NCI-H128 (cell line): ENCODE measurements around the gene POLR1B.
"Not testable (repeated sequence)": the region's sequence is repeated elsewhere in the genome, so short reads cannot be mapped to it uniquely, and the experiment has no call there.

Source experiments
- DNase-seq: peaks from one replicate; lab custom pipeline; 2025; ENCODE audit not compliant: unreplicated experiment; lab: John Stamatoyannopoulos, UW

The POLR1B gene, protein sequence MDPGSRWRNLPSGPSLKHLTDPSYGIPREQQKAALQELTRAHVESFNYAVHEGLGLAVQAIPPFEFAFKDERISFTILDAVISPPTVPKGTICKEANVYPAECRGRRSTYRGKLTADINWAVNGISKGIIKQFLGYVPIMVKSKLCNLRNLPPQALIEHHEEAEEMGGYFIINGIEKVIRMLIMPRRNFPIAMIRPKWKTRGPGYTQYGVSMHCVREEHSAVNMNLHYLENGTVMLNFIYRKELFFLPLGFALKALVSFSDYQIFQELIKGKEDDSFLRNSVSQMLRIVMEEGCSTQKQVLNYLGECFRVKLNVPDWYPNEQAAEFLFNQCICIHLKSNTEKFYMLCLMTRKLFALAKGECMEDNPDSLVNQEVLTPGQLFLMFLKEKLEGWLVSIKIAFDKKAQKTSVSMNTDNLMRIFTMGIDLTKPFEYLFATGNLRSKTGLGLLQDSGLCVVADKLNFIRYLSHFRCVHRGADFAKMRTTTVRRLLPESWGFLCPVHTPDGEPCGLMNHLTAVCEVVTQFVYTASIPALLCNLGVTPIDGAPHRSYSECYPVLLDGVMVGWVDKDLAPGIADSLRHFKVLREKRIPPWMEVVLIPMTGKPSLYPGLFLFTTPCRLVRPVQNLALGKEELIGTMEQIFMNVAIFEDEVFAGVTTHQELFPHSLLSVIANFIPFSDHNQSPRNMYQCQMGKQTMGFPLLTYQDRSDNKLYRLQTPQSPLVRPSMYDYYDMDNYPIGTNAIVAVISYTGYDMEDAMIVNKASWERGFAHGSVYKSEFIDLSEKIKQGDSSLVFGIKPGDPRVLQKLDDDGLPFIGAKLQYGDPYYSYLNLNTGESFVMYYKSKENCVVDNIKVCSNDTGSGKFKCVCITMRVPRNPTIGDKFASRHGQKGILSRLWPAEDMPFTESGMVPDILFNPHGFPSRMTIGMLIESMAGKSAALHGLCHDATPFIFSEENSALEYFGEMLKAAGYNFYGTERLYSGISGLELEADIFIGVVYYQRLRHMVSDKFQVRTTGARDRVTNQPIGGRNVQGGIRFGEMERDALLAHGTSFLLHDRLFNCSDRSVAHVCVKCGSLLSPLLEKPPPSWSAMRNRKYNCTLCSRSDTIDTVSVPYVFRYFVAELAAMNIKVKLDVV

DNA sequence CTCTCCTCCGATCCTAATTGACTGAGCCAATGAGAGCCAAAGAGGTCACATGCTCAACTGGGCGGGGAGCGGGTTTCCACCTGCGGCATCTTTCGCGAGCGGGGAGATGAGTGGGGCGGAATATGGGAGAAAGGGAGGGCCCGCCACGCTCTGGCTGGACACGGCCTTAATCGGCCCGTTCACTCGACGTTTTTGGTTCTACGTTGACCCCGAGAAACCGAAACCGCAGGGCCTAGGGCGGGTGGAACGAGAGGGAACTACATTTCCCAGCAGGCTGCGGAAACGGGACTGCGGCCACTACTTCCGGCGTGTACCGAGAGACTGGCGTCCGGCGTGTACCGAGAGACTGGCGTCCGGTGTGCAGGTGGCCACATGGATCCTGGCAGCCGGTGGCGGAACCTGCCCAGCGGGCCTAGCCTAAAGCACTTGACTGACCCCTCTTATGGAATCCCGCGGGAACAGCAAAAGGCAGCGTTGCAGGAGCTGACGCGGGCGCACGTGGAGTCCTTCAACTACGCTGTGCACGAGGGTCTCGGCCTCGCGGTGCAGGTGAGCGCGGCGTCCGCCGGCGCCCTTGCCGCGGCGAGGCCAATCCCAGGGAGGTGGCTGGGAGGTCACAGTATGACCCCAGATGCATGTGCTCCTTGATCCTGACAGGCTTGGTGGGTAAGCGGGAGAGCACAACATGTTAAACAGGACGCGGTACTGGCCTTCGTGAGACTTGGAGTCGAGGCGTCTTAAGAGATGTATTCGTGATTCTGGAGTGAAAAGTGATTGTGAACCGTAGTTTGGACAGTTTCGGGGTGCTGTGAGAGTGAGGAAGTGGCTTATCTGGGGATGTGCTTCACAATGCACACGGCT, at the start of gene POLR1B:
TSS of gene POLR1B (plus strand) at position 343 of the 861 bp plus-strand sequence. CDS start at position 373, 30 bp downstream.
- DNase-seq = peak; percentile 62

DNA sequence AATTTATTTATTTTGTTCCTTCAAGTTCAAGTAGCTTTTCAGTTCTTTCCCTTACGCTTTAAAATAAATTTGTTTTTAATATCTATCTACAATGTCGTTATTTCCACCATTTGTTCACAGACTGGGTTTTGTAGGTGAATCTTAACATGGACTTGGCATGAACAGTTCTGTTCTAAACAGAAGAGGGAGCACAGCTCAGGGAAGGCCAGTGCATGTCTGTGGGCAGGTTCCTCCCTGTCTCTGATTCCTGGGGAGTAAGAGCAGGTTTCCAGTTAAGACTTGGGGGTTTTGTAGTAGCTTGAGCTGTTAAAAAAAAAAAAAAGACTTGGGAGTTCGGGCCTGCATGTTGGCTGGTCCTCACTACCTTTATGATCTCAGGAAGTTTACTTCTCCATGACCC, 49.2 kb upstream of the POLR1B start:
- DNase-seq = no peak

DNA sequence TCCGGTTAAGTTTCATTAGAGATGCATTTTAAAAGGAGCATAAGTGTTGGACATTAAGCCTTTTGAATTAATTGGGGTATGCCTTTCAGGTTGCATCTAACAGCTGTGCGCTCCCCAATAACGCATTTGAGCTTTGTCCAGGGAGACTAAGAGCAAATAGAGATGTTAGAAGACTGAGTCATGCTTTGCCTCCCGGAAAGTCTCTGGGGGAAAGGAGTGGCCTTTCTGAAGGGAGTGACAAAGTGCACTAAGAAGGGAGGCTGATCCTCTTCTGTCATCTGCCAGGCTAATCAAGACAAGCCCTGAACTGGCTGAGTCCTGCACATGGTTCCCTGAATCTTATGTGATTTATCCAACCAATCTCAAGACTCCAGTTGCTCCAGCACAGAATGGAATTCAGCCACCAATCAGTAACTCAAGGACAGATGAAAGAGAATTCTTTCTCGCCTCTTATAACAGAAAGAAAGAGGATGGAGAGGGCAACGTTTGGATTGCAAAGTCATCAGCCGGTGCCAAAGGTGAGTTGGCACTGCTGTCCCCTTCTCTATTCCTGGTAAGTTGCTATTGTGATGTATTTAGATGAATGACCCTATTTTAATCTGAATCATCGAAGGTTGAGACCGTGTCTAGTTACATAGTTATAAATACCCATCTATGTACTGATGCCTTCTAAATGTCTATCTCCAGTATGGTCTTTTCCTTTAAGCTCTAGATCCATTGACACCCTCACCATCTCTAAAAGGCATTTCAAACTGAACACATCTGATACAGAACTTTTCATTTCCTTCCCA, 48.2 kb upstream of the POLR1B start:
- no peak for DNase-seq

DNA sequence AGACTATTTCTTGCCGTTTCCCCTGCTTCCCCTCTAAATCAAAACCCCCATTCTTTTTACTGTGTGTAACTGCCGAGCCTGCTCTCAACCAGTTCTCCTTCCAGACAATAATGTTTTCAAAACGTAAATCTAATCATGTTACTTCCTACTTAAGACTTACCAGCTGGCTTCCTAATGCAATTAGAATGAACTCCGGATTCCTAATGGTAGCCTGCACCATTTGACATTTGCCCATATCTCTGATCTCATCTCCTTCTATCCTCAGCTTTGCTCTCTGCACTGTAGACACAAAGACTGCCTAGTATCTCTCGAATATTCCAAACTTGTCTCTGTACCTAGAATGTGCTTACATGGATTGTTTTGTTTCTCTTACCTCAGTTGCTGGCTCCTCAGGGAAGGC, 47.4 kb upstream of the POLR1B start:
- DNase-seq = no peak

DNA sequence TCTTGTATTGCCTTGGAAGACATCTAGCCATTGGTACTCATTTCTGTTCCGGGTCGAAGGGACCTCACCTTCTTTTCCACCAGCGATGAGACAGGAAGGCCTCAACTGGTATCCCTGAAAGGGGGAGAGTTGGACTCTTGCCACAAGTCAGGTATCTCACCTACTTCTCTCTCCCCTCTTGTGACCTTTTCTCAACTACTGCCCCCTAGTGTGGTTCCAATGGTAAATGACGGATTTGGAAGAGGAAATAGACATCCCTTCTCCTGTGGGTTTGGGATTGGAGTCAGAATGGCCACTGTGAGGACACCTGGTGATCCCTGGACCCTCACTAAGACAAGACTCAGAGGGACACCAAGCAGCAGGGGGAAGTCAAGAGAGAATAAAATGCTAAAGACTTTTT, 46.4 kb upstream of the POLR1B start:
- DNase-seq = not testable (repeated sequence)

DNA sequence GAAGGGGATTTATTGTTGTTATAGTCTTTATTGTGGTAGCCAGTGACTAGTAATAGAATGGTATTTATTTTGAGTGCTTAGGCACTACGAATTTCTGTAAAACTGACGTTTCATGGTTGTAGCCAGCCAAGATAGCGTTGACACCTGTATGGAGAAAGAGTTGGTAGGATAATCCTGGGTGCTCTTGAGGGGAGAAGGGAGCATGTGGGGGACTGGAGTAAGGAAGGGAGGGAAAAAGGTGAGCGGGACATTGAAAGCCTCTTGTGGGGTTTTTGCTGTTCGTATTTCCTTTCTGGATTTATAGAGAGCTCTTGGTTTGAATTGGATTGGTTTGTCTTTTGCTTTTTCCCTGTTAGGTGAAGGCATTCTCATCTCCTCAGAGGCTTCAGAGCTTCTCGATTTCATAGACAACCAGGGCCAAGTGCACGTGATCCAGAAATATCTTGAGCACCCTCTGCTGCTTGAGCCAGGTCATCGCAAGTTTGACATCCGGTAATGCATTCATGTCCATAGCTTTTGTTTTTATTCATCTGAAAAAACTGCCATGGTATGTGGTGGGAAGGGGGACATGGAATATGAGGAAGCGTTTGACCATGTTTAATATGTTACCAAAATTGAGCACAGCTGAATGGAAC, 41.3 kb upstream of the POLR1B start:
- not testable (repeated sequence) for DNase-seq

DNA sequence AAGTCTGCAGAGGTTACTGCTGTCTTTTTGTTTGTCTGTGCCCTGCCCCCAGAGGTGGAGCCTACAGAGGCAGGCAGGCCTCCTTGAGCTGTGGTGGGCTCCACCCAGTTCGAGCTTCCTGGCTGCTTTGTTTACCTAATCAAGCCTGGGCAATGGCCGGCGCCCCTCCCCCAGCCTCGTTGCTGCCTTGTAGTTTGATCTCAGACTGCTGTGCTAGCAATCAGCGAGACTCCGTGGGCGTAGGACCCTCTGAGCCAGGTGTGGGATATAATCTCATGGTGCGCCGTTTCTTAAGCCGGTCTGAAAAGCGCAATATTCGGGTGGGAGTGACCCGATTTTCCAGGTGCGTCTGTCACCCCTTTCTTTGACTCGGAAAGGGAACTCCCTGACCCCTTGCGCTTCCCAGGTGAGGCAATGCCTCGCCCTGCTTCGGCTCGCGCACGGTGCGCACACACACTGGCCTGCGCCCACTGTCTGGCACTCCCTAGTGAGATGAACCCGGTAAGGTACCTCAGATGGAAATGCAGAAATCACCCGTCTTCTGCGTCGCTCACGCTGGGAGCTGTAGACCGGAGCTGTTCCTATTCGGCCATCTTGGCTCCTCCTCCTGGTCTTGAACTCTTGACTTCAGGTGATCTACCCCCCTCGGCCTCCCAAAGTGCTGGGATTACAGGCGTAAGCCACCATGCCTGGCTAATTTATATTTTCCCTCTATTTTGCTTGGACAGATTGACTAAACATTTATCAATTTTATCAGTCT, 32.8 kb upstream of the POLR1B start:
- not testable (repeated sequence) for DNase-seq

DNA sequence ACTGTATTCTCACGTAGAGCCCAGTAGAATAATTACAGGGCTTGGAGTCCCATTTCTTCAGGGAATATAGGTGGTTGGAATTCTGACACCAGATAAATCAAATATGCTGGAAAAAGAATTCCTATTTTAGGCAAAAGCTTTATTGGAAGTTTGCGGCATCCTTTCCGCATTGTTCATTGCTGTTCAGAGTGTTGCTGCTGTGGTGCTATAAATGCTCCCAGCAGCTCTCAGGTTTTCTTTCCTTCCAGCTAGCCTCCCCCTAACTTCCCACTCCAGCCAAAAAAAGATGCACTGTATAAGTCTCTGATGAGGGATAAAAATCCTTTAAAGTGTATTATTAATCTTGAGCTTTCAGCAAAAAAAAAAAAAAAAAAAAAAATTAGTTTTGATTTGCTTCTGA, 25.5 kb upstream of the POLR1B start:
- DNase-seq = no peak

DNA sequence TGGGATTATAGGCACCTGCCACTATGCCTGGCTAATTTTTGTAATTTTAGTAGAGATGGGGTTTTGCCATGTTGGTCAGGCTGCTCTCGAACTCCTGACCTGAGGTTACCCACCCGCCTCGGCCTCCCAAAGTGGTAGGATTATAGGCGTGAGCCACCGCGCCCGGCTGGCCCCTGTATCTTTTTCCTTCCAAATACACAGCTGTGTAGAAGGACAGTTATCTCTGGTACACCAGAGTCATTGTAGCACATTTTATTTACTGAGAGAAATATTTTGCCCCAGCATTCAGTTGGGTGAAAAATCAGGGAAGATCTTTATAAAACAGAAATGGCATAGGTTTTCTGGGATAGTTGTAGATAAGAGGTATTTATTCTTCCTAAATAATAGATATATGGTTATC, 23.5 kb upstream of the POLR1B start:
- no peak for DNase-seq

DNA sequence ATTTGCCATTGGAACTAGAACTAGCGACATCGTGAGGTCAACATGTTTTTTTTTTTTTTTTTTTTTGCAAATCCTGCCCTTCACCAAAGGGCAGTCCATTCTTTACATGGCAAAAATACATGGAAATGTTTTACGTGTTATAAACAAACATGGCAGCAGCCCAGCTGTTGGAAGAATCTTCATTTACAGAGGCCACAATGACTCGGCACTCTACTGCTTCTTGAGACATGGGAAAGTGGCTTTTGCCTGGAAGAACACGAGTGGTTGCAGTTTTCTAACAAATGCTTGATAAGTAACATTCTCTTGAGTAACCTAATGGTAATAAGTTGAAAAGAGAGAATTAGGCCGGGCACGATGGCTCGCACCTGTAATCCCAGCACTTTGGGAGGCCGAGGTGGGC, 22.8 kb upstream of the POLR1B start:
- DNase-seq = no peak

DNA sequence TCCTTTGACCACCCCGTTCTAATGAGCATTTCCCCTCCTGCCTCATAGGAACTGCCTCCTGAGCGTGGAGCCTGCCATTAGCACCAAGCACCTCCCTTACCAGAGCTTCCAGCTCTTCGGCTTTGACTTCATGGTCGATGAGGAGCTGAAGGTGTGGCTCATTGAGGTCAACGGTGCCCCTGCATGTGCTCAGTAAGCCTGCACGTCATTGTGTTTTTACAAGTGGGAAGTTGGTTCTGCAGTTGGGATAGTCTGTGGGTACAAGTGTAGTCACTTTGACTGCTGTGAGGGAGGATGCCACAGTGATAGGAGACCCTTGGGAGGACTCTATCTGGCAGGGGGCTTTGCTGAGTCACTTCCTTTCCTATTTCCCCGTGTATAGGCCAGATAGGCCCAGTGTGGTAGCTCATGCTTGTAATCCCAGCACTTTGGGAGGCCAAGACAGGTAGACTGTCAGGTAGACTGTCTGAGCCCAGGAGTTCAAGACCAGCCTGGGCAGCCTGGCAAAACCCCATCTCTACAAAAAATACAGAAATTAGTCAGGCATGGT, 22.0 kb upstream of the POLR1B start:
- DNase-seq = no peak

DNA sequence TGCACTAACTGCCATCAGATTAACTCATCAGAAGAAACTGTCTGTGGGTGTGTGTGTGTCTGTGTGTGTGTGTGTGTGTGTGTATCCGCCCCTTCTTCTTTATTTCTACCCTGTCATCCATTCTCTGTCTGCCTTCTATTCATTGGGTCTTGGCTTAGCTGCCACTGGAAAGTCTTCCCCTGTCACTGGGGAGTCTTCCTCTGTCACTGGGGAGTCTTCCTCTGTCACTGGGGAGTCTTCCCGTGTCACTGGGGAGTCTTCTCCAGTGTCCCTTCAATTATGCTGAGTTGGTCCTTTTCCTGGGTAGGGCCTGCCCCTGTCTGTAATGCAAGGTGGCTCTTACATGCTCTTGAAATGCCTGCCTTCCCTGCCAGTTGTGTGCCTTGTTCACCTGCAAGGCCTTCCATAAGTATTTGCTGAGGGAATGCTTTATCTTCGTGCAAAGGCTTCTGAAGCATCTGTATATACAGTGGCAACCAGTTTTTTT, 18.9 kb upstream of the POLR1B start:
- DNase-seq = no peak

DNA sequence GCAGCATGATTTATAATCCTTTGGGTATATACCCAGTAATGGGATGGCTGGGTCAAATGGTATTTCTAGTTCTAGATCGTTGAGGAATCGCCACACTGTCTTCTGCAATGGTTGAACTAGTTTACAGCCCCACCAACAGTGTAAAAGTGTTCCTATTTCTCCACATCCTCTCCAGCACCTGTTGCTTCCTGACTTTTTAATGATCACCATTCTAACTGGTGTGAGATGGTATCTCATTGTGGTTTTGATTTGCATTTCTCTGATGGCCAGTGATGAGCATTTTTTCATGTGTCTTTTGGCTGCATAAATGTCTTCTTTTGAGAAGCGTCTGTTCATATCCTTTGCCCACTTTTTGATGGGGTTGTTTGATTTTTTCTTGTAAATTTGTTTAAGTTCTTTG, 18.0 kb upstream of the POLR1B start:
- DNase-seq = not testable (repeated sequence)

DNA sequence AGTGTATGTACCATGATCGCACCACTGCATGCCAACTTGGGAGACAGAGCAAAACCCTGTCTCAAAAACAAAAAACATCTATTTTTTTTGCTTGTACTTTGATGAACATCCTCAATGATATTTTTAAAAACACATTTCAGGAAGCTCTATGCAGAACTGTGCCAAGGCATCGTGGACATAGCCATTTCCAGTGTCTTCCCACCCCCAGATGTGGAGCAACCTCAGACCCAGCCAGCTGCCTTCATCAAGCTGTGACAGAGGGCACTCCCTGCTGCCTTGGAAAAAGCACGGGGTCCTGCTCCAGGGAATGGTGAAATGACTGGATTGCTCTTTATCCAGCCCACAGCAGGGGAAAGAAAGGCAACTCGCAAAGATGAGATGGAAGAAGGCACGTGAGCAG, 13.7 kb upstream of the POLR1B start:
- DNase-seq = no peak

DNA sequence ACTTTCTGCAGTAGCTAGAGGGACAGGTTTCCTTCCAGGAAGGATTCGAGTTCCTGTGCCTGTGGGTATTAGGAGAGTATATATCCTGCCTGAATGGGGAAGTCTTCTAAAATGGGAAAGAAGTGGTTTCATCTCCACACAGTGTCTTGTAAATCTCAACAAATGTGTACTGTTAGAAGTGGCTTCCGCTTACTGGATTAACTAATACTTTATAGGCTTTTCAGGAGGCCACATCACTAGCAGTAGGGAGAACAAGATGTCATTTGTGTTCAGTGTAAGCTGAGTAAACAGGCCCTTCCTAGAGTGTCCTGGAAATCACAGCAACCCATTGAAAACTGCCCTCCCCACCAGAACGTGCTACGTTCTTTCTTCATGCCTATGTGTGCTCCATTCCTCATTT, 12.5 kb upstream of the POLR1B start:
- no peak for DNase-seq

DNA sequence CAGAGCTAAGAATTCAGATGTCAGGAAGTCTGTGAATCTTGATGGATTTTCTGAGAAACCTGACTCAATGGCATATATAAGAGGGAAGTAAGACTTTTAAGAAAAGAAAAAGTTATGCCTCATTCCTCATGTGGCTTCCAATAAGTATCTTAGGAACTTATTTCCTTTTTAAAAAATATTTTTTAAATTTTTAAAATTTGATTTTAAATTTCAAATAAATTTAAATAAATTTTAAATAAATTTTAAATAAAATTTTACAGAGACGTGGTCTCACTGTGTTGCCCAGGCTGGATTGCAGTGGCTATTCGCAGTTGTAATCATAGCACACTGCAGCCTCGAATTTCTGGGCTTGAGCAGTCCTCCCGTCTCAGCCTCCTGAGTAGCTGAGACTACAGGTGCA, 11.5 kb upstream of the POLR1B start:
- no peak for DNase-seq

DNA sequence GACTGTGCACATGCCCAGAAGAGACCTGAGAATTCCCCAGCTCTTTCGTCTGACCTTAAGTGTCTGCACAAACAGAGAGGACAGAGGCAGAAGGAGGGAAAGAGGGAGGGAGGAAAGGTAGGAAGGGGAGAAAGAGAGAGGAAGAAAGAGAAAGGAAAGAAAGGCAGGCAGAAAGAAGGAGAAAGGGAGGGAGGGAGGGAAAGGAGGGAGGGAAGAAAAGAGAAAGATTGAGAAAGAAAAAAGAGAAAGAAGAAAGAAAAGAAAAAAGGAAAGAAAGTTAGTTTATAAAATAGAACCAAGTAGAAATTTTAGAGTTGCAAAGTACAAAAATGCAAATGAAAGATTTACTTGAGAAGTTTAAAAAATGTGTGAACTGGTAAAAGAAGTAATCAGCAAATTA, 7.4 kb upstream of the POLR1B start:
- no peak for DNase-seq

DNA sequence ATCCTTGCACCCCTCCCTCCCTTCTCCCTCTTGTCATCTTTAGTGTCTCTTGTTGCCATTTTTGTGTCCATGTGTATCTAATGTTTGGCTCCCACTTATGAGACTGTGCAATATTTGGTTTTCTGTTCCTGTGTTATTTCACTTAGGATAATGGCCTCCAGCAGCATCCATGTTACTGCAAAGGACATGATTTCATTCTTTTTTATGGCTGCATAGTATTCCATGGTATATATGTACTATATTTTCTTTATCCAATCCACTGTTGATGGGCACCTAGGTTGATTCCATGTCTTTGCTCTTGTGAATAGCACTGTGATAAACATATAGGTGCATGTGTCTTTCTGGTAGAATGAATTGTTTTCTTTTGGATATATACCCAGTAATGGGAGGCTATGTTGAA, 5.6 kb upstream of the POLR1B start:
- DNase-seq = not testable (repeated sequence)
